ENCODE measurements around the gene GNG4.
"Not testable (repeated sequence)": the region's sequence is repeated elsewhere in the genome, so short reads cannot be mapped to it uniquely, and the experiment has no call there.

The GNG4 gene

GRCh38 chr1:235575597-235575996, 74.0 kb downstream of the GNG4 start:
- no peak overlapping the region for H3K27ac Mint-ChIP-seq

DNA sequence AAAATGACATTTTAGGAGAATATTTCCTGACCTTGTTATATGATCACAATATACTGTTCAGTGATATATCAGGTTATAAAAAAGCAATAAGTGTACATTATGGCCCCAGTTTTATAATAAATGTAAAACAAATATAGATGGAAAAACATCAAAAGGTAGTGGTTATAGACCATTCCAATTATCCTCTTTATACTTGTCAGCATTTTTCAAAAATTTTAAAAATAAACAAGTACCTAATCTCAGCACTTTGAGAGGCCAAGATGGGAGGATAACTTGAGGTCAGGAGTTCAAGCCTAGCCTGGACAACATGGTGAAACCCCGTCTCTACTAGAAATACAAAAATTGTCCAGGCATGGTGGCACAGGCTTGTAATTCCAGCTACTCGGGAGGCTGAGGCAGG, 75.7 kb downstream of the GNG4 start:
- Mint-ChIP-seq H3K36me3 (ENCODE audit: low read depth) (no peaks in the 10 kb centered on the region), H3K4me1 (no peaks in the 10 kb centered on the region), H3K27ac (no peak overlapping the region), H3K9me3 (no peaks in the 10 kb centered on the region), H3K27me3 (ENCODE audit: low read depth) (peaks cover 3% of the 10 kb centered on the region), H3K4me3 (no peak overlapping the region)
- TF ChIP-seq, protein P1, sequence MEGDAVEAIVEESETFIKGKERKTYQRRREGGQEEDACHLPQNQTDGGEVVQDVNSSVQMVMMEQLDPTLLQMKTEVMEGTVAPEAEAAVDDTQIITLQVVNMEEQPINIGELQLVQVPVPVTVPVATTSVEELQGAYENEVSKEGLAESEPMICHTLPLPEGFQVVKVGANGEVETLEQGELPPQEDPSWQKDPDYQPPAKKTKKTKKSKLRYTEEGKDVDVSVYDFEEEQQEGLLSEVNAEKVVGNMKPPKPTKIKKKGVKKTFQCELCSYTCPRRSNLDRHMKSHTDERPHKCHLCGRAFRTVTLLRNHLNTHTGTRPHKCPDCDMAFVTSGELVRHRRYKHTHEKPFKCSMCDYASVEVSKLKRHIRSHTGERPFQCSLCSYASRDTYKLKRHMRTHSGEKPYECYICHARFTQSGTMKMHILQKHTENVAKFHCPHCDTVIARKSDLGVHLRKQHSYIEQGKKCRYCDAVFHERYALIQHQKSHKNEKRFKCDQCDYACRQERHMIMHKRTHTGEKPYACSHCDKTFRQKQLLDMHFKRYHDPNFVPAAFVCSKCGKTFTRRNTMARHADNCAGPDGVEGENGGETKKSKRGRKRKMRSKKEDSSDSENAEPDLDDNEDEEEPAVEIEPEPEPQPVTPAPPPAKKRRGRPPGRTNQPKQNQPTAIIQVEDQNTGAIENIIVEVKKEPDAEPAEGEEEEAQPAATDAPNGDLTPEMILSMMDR (IDR thresholded peaks at IDR 0.05; ENCODE audit: unreplicated experiment in 3 of 3), result no peak

More at GRCh38 chr1:235575597-235575996, 74.0 kb downstream of the GNG4 start:
- no peaks in the 10 kb centered on the region for H3K4me1 Mint-ChIP-seq
- TF ChIP-seq, protein P1 (IDR thresholded peaks at IDR 0.05; ENCODE audit: unreplicated experiment in 3 of 3), result no peak
- H3K27me3 Mint-ChIP-seq (ENCODE audit: low read depth), result peaks cover 3% of the 10 kb centered on the region
- H3K4me3 Mint-ChIP-seq, result no peak overlapping the region
- no peaks in the 10 kb centered on the region for H3K36me3 Mint-ChIP-seq (ENCODE audit: low read depth)
- H3K9me3 Mint-ChIP-seq, result no peaks in the 10 kb centered on the region

- not testable (repeated sequence) for H3K27me3 Mint-ChIP-seq (ENCODE audit: low read depth); H3K27ac Mint-ChIP-seq; H3K4me1 Mint-ChIP-seq; H3K9me3 Mint-ChIP-seq; H3K4me3 Mint-ChIP-seq; H3K36me3 Mint-ChIP-seq (ENCODE audit: low read depth)
Measured at GRCh38 chr1:235572971-235573370, 76.6 kb downstream of the GNG4 start.

- H3K9me3 Mint-ChIP-seq, result no peaks in the 10 kb centered on the region
- no peaks in the 10 kb centered on the region for H3K4me1 Mint-ChIP-seq
- no peak overlapping the region for H3K4me3 Mint-ChIP-seq
- H3K27me3 Mint-ChIP-seq (ENCODE audit: low read depth), result no peaks in the 10 kb centered on the region
- no peak overlapping the region for H3K27ac Mint-ChIP-seq
- H3K36me3 Mint-ChIP-seq (ENCODE audit: low read depth), result no peaks in the 10 kb centered on the region
- TF ChIP-seq, protein P1 (IDR thresholded peaks at IDR 0.05; ENCODE audit: unreplicated experiment in 3 of 3), result no peak
Measured at GRCh38 chr1:235571482-235571881, 78.1 kb downstream of the GNG4 start.

DNA sequence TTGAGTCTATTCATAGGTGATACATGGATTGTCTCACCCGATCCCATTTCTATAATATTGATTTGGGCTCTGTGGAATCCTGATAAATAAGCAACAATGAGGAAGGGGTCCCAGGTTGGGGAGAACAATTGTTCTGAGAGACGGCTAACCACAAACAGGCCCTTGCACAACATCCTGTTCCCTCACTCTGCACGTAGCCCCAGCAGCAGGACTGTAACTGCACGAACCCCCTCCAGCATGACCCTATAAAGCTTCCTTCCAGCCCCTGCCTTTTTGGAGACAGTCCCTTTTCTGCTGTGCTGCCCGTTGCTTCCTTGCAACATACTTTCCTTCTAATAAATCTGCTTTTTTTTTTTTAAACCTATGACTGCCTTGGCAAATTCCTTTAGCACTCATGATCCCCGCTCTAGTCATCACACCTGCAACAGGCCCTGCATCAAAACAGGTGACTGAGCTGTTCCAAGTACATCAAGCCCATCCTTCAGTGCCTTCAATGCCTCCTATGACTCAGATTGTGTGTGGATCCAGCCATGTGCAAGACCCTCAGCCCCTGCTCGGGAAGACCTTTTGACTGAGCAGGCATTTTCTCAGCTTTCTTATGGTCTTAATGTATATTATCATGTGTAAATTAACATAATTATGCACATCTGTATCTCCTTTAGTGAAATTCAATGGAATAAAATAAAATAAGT, 81.6 kb downstream of the GNG4 start:
- Mint-ChIP-seq H3K27ac (no peak overlapping the region), H3K4me3 (no peak overlapping the region), H3K27me3 (ENCODE audit: low read depth) (no peaks in the 10 kb centered on the region), H3K4me1 (no peaks in the 10 kb centered on the region), H3K9me3 (no peaks in the 10 kb centered on the region), H3K36me3 (ENCODE audit: low read depth) (no peaks in the 10 kb centered on the region)
- TF ChIP-seq, protein P1 (IDR thresholded peaks at IDR 0.05; ENCODE audit: unreplicated experiment in 3 of 3), result no peak

GRCh38 chr1:235566084-235566483, 83.5 kb downstream of the GNG4 start:
- Mint-ChIP-seq H3K27me3 (ENCODE audit: low read depth) (no peaks in the 10 kb centered on the region), H3K27ac (no peak overlapping the region), H3K4me3 (no peak overlapping the region), H3K4me1 (no peaks in the 10 kb centered on the region), H3K36me3 (ENCODE audit: low read depth) (no peaks in the 10 kb centered on the region), H3K9me3 (no peaks in the 10 kb centered on the region)
- TF ChIP-seq, protein P1 (IDR thresholded peaks at IDR 0.05; ENCODE audit: unreplicated experiment in 3 of 3), result no peak
